Ishikawa (cell line): ENCODE results near the gene MOB2.

Experiments
- CEBPB ChIP-seq: IDR thresholded peaks from 2 replicates; pipeline ENCODE4 v1.6.1; 2012
- FOXM1 ChIP-seq: IDR thresholded peaks from 2 replicates; pipeline ENCODE4 v1.6.1; 2012; ENCODE audit warnings: low read depth, borderline replicate concordance
- NFIC ChIP-seq: IDR thresholded peaks from 2 replicates; pipeline ENCODE4 v1.6.1; 2012
- RAD21 ChIP-seq: IDR thresholded peaks from 2 replicates; pipeline ENCODE4 v1.6.1; 2012; ENCODE audit warnings: low read depth
- ZBTB7A ChIP-seq: IDR thresholded peaks from 2 replicates; pipeline ENCODE4 v1.6.1; 2012; ENCODE audit warnings: low read depth
- TF ChIP-seq, protein P1 (sequence below): IDR thresholded peaks from 2 replicates; pipeline ENCODE4 v1.6.1; 2012

The MOB2 gene

GRCh38 chr11:1419811-1420210 lies 66.8 kb downstream of the MOB2 start:
- TF ChIP-seq, protein P1, sequence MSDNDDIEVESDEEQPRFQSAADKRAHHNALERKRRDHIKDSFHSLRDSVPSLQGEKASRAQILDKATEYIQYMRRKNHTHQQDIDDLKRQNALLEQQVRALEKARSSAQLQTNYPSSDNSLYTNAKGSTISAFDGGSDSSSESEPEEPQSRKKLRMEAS, result no peak
- no peak for TF ChIP-seq RAD21
- TF ChIP-seq CEBPB, result no peak
- TF ChIP-seq NFIC, result no peak
- TF ChIP-seq FOXM1, result no peak
- TF ChIP-seq ZBTB7A, result no peak
